K562 (cell line): ENCODE data around the gene MDC1. TPM values are rescaled to one million over a fixed set of nuclear protein-coding genes. Genes with fewer than 3 reads are reported as not detected.
A peak's percentile ranks its signal among the peaks of the same experiment; 100 is the strongest.

Experiments used
- ARHGAP35 ChIP-seq: fragments of 450-650 bp; IDR thresholded peaks from 2 replicates; pipeline ENCODE4 v1.6.1; 2018; ENCODE audit not compliant: partially characterized antibody
- E2F4 ChIP-seq: sonication (generic); formaldehyde crosslinking; IDR thresholded peaks from 2 replicates; pipeline ENCODE4 v1.8.0; 2022; ENCODE audit warnings: mild to moderate bottlenecking, low read depth, missing genetic modification reagents
- FOSL1 ChIP-seq: fragments of 200-800 bp; sonication (Bioruptor generic); conservative IDR thresholded peaks from 2 replicates; pipeline ENCODE4 v1.6.1; 2016; ENCODE audit warnings: missing genetic modification characterization, missing compliant biosample characterization
- FOXK1 ChIP-seq: sonication (generic); formaldehyde crosslinking; IDR thresholded peaks from 2 replicates; pipeline ENCODE4 v1.8.0; 2022; ENCODE audit warnings: missing genetic modification reagents, mild to moderate bottlenecking, borderline replicate concordance
- GATAD2A ChIP-seq: fragments of 450-650 bp; IDR thresholded peaks from 2 replicates; pipeline ENCODE4 v1.6.1; 2017
- MED1 ChIP-seq: sonication (generic); formaldehyde crosslinking; IDR thresholded peaks from 2 replicates; pipeline ENCODE4 v1.8.1; 2023; ENCODE audit warnings: missing genetic modification reagents, borderline replicate concordance
- NCOA2 ChIP-seq, 2 experiments: fragments of 450-650 bp; IDR thresholded peaks; 2 replicates each; pipeline ENCODE4 v1.6.1; 2018; ENCODE audit warnings: mild to moderate bottlenecking in 2 of 2, moderate library complexity in 1 of 2; ENCODE audit not compliant: partially characterized antibody in 2 of 2
- NEUROD1 ChIP-seq: fragments of 150-350 bp; IDR thresholded peaks from 2 replicates; pipeline ENCODE4 v1.6.1; 2014; ENCODE audit warnings: borderline replicate concordance, low read length, low read depth; ENCODE audit not compliant: partially characterized antibody
- PTRF ChIP-seq: fragments of 450-650 bp; IDR thresholded peaks from 2 replicates; pipeline ENCODE4 v1.6.1; 2016; ENCODE audit warnings: mild to moderate bottlenecking, missing genetic modification characterization, missing compliant biosample characterization
- PTTG1 ChIP-seq: fragments of 450-650 bp; IDR thresholded peaks from 2 replicates; pipeline ENCODE4 v1.6.1; 2016; ENCODE audit warnings: low read depth, mild to moderate bottlenecking, missing genetic modification characterization, missing compliant biosample characterization
- RBM15 ChIP-seq: fragments of 200-400 bp; formaldehyde crosslinking; IDR thresholded peaks from 2 replicates; pipeline ENCODE4 v1.6.1; 2018; ENCODE audit warnings: mild to moderate bottlenecking, low read length, moderate library complexity; ENCODE audit not compliant: insufficient read depth
- SAFB2 ChIP-seq: fragments of 200-400 bp; formaldehyde crosslinking; IDR thresholded peaks from 2 replicates; pipeline ENCODE4 v1.6.1; 2018; ENCODE audit warnings: borderline replicate concordance, low read length, low read depth, moderate library complexity; ENCODE audit not compliant: severe bottlenecking
- SNIP1 ChIP-seq: fragments of 450-650 bp; IDR thresholded peaks from 2 replicates; pipeline ENCODE4 v1.7.1; 2017; ENCODE audit warnings: low read depth, mild to moderate bottlenecking
- SRSF9 ChIP-seq: fragments of 200-400 bp; formaldehyde crosslinking; IDR thresholded peaks from 2 replicates; pipeline ENCODE4 v1.6.1; 2017; ENCODE audit warnings: low read depth, low read length, borderline replicate concordance
- TAF7 ChIP-seq: fragments of 450-650 bp; IDR thresholded peaks from 2 replicates; pipeline ENCODE4 v1.6.1; 2016; ENCODE audit warnings: missing genetic modification characterization, missing compliant biosample characterization
- ZNF175 ChIP-seq: fragments of 200-800 bp; sonication (Bioruptor generic); IDR thresholded peaks from 2 replicates; pipeline ENCODE4 v1.6.1; 2016; ENCODE audit warnings: low read depth, mild to moderate bottlenecking, missing genetic modification characterization, missing compliant biosample characterization
- ZNF318 ChIP-seq, 2 experiments: fragments of 450-650 bp; IDR thresholded peaks; 2 replicates each; pipeline ENCODE4 v1.6.1; 2016; ENCODE audit warnings: mild to moderate bottlenecking in 2 of 2, borderline replicate concordance in 1 of 2, low read depth in 1 of 2, moderate library complexity in 1 of 2
- ZNF507 ChIP-seq: conservative IDR thresholded peaks from 2 replicates; pipeline ENCODE4 v1.6.1; 2017; ENCODE audit warnings: missing genetic modification characterization, missing compliant biosample characterization
- ZNF586 ChIP-seq: fragments of 450-650 bp; formaldehyde crosslinking; conservative IDR thresholded peaks from 2 replicates; pipeline ENCODE4 v1.4.0; 2020; ENCODE audit warnings: mild to moderate bottlenecking, moderate library complexity
- polyA plus RNA-seq, 8 experiments: library from polyadenylated mRNA; depleted of rRNA in 4 of 8; stranded (reverse) in 5 of 8; unstranded in 3 of 8; fragments of >200 nt; fragmentation: Nextera tagmentation in 2 of 8; fragmentation: Illumina TruSeq in 1 of 8; extraction: Ambion mirVana in 2 of 8; extraction: Trizol in 1 of 8; gene quantifications; 2 replicates each; pipeline versions ENCODE4 v1.2.1 to v1.2.3, GENCODE V29; 2011 to 2014; ENCODE audit warnings: inconsistent platforms in 1 of 8, missing spikeins in 1 of 8
- total RNA-seq, 7 experiments: library from RNA; depleted of rRNA in 6 of 7; stranded (reverse); fragments of >200 nt in 6 of 7; fragmentation: Illumina TruSeq in 2 of 7; extraction: Trizol in 2 of 7; gene quantifications; 2 replicates each; pipeline versions ENCODE4 v1.2.1 to v1.2.3, GENCODE V29; 2011 to 2021; ENCODE audit warnings: low replicate concordance in 1 of 7

Gene MDC1
- total and polyA plus RNA-seq, 9 of the 15 experiments (the other 6 are each of a cell fraction or from before 2014, with no cell fraction given) = 8.2 to 114 (median 20.0) TPM

- TF ChIP-seq E2F4 (CRISPR knock-in tag) (no peak), SAFB2 (no peak), ARHGAP35 (no peak), ZNF586 (CRISPR knock-in tag) (no peak), TAF7 (no peak), ZNF175 (no peak), MED1 (CRISPR knock-in tag) (no peak), RBM15 (no peak), PTTG1 (tag) (no peak), FOXK1 (no peak), GATAD2A (peak; percentile 63; the same call in 1 of the 2 replicates), ZNF318 (IDR thresholded peaks at IDR 0.05; ENCODE audit: borderline replicate concordance in 1 of 2, low read depth in 1 of 2) (no peak), SNIP1 (no peak), NCOA2 (IDR thresholded peaks at IDR 0.05; ENCODE audit: partially characterized antibody in 2 of 2) (no peak), NEUROD1 (no peak), FOSL1 (tag) (no peak), PTRF (tag) (no peak), SRSF9 (no peak), ZNF507 (tag) (no peak)
Observed at GRCh38 chr6:30686009-30686907, 30.8 kb downstream of the MDC1 start, which contains the start of gene PPP1R18 (continued).
